ENCODE data around the gene CASK. TPM values are rescaled to one million over a fixed set of nuclear protein-coding genes. Genes with fewer than 3 reads are reported as not detected.

The CASK gene
- total RNA-seq, 1 experiment from 2014 or later = 33.5 TPM

DNA sequence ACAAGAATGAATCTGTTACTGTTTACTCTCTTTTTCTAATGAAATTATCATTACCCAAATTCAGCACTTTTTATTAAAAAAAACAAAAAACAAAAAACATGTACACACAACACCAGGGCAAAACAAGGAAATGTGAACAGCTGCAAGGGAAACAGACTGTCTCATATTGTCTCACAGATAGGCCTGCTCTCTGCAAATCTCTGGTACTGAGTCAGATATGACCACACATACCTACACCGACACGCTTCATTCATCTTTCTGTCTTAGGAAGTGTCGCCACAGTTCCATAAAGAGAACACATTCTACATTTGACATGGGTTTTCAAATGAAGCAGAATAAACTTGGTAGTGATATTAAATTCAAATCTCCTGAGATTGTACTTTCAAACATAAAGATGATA is 326.8 kb downstream of the CASK start:
- Histone ChIP-seq H3K4me3 (ENCODE audit: low read depth, low read length, poor library complexity, severe bottlenecking) (no peak overlapping the region), H3K27me3 (replicated peaks; ENCODE audit: insufficient read depth, low read depth, low read length, poor library complexity) (no peaks in the 10 kb centered on the region), H3K9me3 (ENCODE audit: low read depth, low read length, poor library complexity, severe bottlenecking) (no peaks in the 10 kb centered on the region), H3K36me3 (ENCODE audit: insufficient read depth, low read length, poor library complexity, severe bottlenecking) (no peaks in the 10 kb centered on the region), H3K27ac (ENCODE audit: low read depth, low read length, poor library complexity, severe bottlenecking) (no peak overlapping the region), H3K4me1 (ENCODE audit: insufficient read depth, low read length, poor library complexity, severe bottlenecking) (peaks cover 14% of the 10 kb centered on the region)
- intact Hi-C loops (cut with micrococcal nuclease; ENCODE audit: unreplicated experiment) = no loop called here
- BruUV-seq (replicated peaks) = no TSS peak
- CTCF ChIA-PET = no interaction called here
- POLR2A ChIA-PET (ENCODE audit: low non-redundant PET) = no interaction called here
- DNase-seq (ENCODE audit: low spot score) = no peak
- TF ChIP-seq CTCF (conservative IDR thresholded peaks at IDR 0.05; ENCODE audit: low read depth, low read length) (no peak), EZH2 (IDR thresholded peaks at IDR 0.05; ENCODE audit: borderline replicate concordance, low read depth, low read length, poor library complexity, severe bottlenecking) (no peak)

GRCh38 chrX:41594634-41595033 is 328.7 kb downstream of the CASK start:
- Histone ChIP-seq H3K9me3 (ENCODE audit: low read depth, low read length, poor library complexity, severe bottlenecking) (no peaks in the 10 kb centered on the region), H3K27ac (ENCODE audit: low read depth, low read length, poor library complexity, severe bottlenecking) (no peak overlapping the region), H3K27me3 (replicated peaks; ENCODE audit: insufficient read depth, low read depth, low read length, poor library complexity) (no peaks in the 10 kb centered on the region), H3K4me1 (ENCODE audit: insufficient read depth, low read length, poor library complexity, severe bottlenecking) (peaks cover 8% of the 10 kb centered on the region), H3K4me3 (ENCODE audit: low read depth, low read length, poor library complexity, severe bottlenecking) (no peak overlapping the region), H3K36me3 (ENCODE audit: insufficient read depth, low read length, poor library complexity, severe bottlenecking) (no peaks in the 10 kb centered on the region)
- POLR2A ChIA-PET (ENCODE audit: low non-redundant PET) = no interaction called here
- BruUV-seq (replicated peaks) = no TSS peak
- TF ChIP-seq CTCF (conservative IDR thresholded peaks at IDR 0.05; ENCODE audit: low read depth, low read length) (no peak), EZH2 (IDR thresholded peaks at IDR 0.05; ENCODE audit: borderline replicate concordance, low read depth, low read length, poor library complexity, severe bottlenecking) (no peak)
- intact Hi-C loops (cut with micrococcal nuclease; ENCODE audit: unreplicated experiment) = no loop called here
- CTCF ChIA-PET = no interaction called here
- no peak for DNase-seq (ENCODE audit: low spot score)

- TF ChIP-seq CTCF (conservative IDR thresholded peaks at IDR 0.05; ENCODE audit: low read depth, low read length) (no peak), EZH2 (IDR thresholded peaks at IDR 0.05; ENCODE audit: borderline replicate concordance, low read depth, low read length, poor library complexity, severe bottlenecking) (no peak)
- Histone ChIP-seq H3K9me3 (ENCODE audit: low read depth, low read length, poor library complexity, severe bottlenecking) (no peaks in the 10 kb centered on the region), H3K27me3 (replicated peaks; ENCODE audit: insufficient read depth, low read depth, low read length, poor library complexity) (no peaks in the 10 kb centered on the region), H3K36me3 (ENCODE audit: insufficient read depth, low read length, poor library complexity, severe bottlenecking) (no peaks in the 10 kb centered on the region), H3K27ac (ENCODE audit: low read depth, low read length, poor library complexity, severe bottlenecking) (no peak overlapping the region), H3K4me3 (ENCODE audit: low read depth, low read length, poor library complexity, severe bottlenecking) (no peak overlapping the region), H3K4me1 (ENCODE audit: insufficient read depth, low read length, poor library complexity, severe bottlenecking) (no peaks in the 10 kb centered on the region)
- BruUV-seq (replicated peaks) = no TSS peak
- intact Hi-C loops (cut with micrococcal nuclease; ENCODE audit: unreplicated experiment) = no loop called here
- ChIA-PET CTCF (no interaction called here), POLR2A (ENCODE audit: low non-redundant PET) (no interaction called here)
- DNase-seq (ENCODE audit: low spot score) = no peak
Observed at GRCh38 chrX:41591906-41592305, 331.4 kb downstream of the CASK start.

All from A673 (cell line).